Endothelial cell of umbilical vein (primary cell): ENCODE measurements around the gene SEPTIN3. TPM values are rescaled to one million over a fixed set of nuclear protein-coding genes. Genes with fewer than 3 reads are reported as not detected.
A peak's percentile ranks its signal among the peaks of the same experiment; 100 is the strongest.

Experiments
- BruUV-seq: library from RNA; stranded (reverse); fragments of 400-500 nt; replicated peaks from 2 replicates; lab custom pipeline; 2021; lab: Mats Ljungman, UMichigan
- CTCF ChIA-PET: fragments of 300-600, 350-600 bp; sonication (Branson Sonifier 250); formaldehyde crosslinking; loops from one replicate; lab custom pipeline; 2021; ENCODE audit warnings: antibody characterized with exemption, inconsistent platforms; lab: Charles Lee
- POLR2A ChIA-PET: fragments of 300-600, 350-600 bp; sonication (Branson Sonifier 250); formaldehyde crosslinking; loops from one replicate; lab custom pipeline; 2021; ENCODE audit warnings: antibody characterized with exemption, inconsistent platforms; lab: Charles Lee
- DNase-seq: peaks from one replicate; pipeline ENCODE4 v3.0.0-alpha.2; 2011; ENCODE audit warnings: low read depth, low spot score
- FAIRE-seq: peaks from 2 replicates; lab custom pipeline; 2011; peaks lifted over from hg19 to GRCh38; lab: Jason Lieb, UNC
- H2AFZ ChIP-seq: 2 replicates; pipeline ENCODE4 v1.6.0; 2012; ENCODE audit warnings: low read depth, low read length, control low read depth, inconsistent platforms
- H3K27ac ChIP-seq: 2 replicates; pipeline ENCODE4 v1.5.1; 2011; ENCODE audit warnings: low read depth, mild to moderate bottlenecking, control low read depth, low read length, moderate library complexity; ENCODE audit not compliant: insufficient read depth
- H3K27me3 ChIP-seq, 2 experiments: 2 replicates each; pipeline versions ENCODE4 v1.6.0 to v1.6.1; 2011; ENCODE audit warnings: low read length in 2 of 2, mixed read lengths in 1 of 2; ENCODE audit not compliant: control insufficient read depth in 2 of 2, insufficient read depth in 2 of 2
- H3K36me3 ChIP-seq, 2 experiments: 2 replicates in 1 of 2; 3 replicates in 1 of 2; pipeline ENCODE4 v1.5.1; 2011; ENCODE audit warnings: low read length in 2 of 2, mild to moderate bottlenecking in 1 of 2, moderate library complexity in 1 of 2; ENCODE audit not compliant: control insufficient read depth in 2 of 2, insufficient read depth in 2 of 2; ENCODE audit errors: extremely low read depth in 1 of 2
- H3K4me1 ChIP-seq: 3 replicates; pipeline ENCODE4 v1.5.1; 2011; ENCODE audit warnings: mild to moderate bottlenecking, low read length; ENCODE audit not compliant: control insufficient read depth, insufficient read depth; ENCODE audit errors: extremely low read depth
- H3K4me2 ChIP-seq: 2 replicates; pipeline ENCODE4 v1.6.1; 2011; ENCODE audit warnings: low read length, control low read depth, mixed read lengths; ENCODE audit not compliant: insufficient read depth
- H3K4me3 ChIP-seq, 3 experiments: fragments of 200-600 bp in 1 of 3; sonication (generic), shearing (Covaris generic) in 1 of 3; replicated peaks in 1 of 3; 2 replicates each; pipeline ENCODE4 v1.5.1; 2011 to 2016; ENCODE audit warnings: control low read depth in 3 of 3, low read length in 3 of 3, mild to moderate bottlenecking in 2 of 3, inconsistent platforms in 1 of 3, low read depth in 1 of 3, moderate library complexity in 1 of 3; ENCODE audit not compliant: insufficient read depth in 1 of 3
- H3K79me2 ChIP-seq: 2 replicates; pipeline ENCODE4 v1.6.0; 2012; ENCODE audit warnings: low read length, inconsistent platforms; ENCODE audit not compliant: control insufficient read depth, insufficient read depth
- H3K9ac ChIP-seq: replicated peaks from 2 replicates; pipeline ENCODE3; 2011; ENCODE audit warnings: low read length, control low read depth; ENCODE audit not compliant: insufficient read depth; ENCODE audit errors: extremely low read depth
- H3K9me1 ChIP-seq: replicated peaks from 3 replicates; pipeline ENCODE4 v1.6.0; 2011; ENCODE audit warnings: mild to moderate bottlenecking, low read length; ENCODE audit not compliant: control insufficient read depth, insufficient read depth; ENCODE audit errors: extremely low read depth
- H3K9me3 ChIP-seq: replicated peaks from 2 replicates; pipeline ENCODE4 v1.5.1; 2012; ENCODE audit warnings: low read length, inconsistent platforms; ENCODE audit not compliant: control insufficient read depth, insufficient read depth
- H4K20me1 ChIP-seq: replicated peaks from 2 replicates; pipeline ENCODE3; 2011; ENCODE audit warnings: mild to moderate bottlenecking, low read length; ENCODE audit not compliant: control insufficient read depth, insufficient read depth; ENCODE audit errors: extremely low read depth
- EZH2 ChIP-seq: IDR thresholded peaks from 2 replicates; pipeline ENCODE4 v1.6.1; 2012; ENCODE audit warnings: borderline replicate concordance, low read depth, mild to moderate bottlenecking, moderate library complexity, low read length, inconsistent platforms; ENCODE audit not compliant: severe bottlenecking
- JUN ChIP-seq: IDR thresholded peaks from 2 replicates; pipeline ENCODE4 v1.6.1; 2011; ENCODE audit warnings: borderline replicate concordance, low read depth; ENCODE audit not compliant: insufficient read length, insufficient read depth
- POLR2AphosphoS5 ChIP-seq: IDR thresholded peaks from 2 replicates; pipeline ENCODE4 v1.6.1; 2012; ENCODE audit warnings: low read depth, mild to moderate bottlenecking, control low read depth, low read length, moderate library complexity; ENCODE audit not compliant: insufficient read depth
- dilution Hi-C: fragments of 300-500 bp; cut with MboI; formaldehyde crosslinking; loops from one replicate; pipeline ENCODE4 v1.15.0; 2019; ENCODE audit warnings: low sequenced_read_pairs; ENCODE audit not compliant: extremely low pct_ligation_motif_present
- intact Hi-C: fragments of 100-400 bp; cut with micrococcal nuclease; formaldehyde crosslinking; loops from one replicate; pipeline ENCODE4 v1.10.0; 2022
- polyA plus RNA-seq, 4 experiments: library from polyadenylated mRNA; depleted of rRNA in 3 of 4; stranded (reverse) in 3 of 4; unstranded in 1 of 4; fragments of >200 nt; gene quantifications; 2 replicates each; pipeline versions ENCODE4 v1.2.1 to v1.2.3, GENCODE V29; 2011 to 2012; ENCODE audit warnings: missing spikeins in 1 of 4
- total RNA-seq: library from RNA; stranded (reverse); gene quantifications from 2 replicates; pipeline ENCODE4 v1.2.3, GENCODE V29; 2021
- TF ChIP-seq, protein P1 (sequence below): IDR thresholded peaks from 2 replicates; pipeline ENCODE4 v1.6.1; 2011; ENCODE audit not compliant: insufficient read depth, insufficient read length
- TF ChIP-seq, protein P2 (sequence below), 2 donors: IDR thresholded peaks; 1 replicate in 1 of 2; 2 replicates in 1 of 2; pipeline ENCODE4 v1.5.1; 2011; ENCODE audit warnings: low read length in 2 of 2, mild to moderate bottlenecking in 2 of 2, moderate library complexity in 2 of 2, control low read depth in 1 of 2, inconsistent platforms in 1 of 2, low read depth in 1 of 2; ENCODE audit not compliant: insufficient read depth in 1 of 2; ENCODE audit errors: extremely low read depth in 1 of 2

SEPTIN3 gene
- total and polyA plus RNA-seq, 2 donors (not counting 3 experiments of a cell fraction or from before 2014, with no cell fraction given), result 0.08 to 0.18 TPM

GRCh38 chr22:41966607-41967240, 2.5 kb upstream of the SEPTIN3 start:
- no peak overlapping the region for H3K4me2 ChIP-seq
- no peaks in the 10 kb centered on the region for H3K9me1 ChIP-seq
- ChIA-PET POLR2A (no interaction called here), CTCF (interaction anchor here (0.7 to 5.7 kb wide), 15 partner anchors 11 to 507 kb away, joined by 3 to 83 read pairs (median 4); partner anchors contain the start of genes NAGA and NDUFA6)
- peak; percentile 72 for DNase-seq
- dilution Hi-C loops, result no loop called here
- intact Hi-C loops, result loop anchor here (1.0 to 2.0 kb wide), 4 partner anchors 104 to 471 kb away; partner anchors contain the start of genes NAGA and NDUFA6
- no peak overlapping the region for H3K4me3 ChIP-seq
- H4K20me1 ChIP-seq, result no peaks in the 10 kb centered on the region
- TF ChIP-seq, protein P1, sequence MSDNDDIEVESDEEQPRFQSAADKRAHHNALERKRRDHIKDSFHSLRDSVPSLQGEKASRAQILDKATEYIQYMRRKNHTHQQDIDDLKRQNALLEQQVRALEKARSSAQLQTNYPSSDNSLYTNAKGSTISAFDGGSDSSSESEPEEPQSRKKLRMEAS, result no peak
- TF ChIP-seq, protein P2, sequence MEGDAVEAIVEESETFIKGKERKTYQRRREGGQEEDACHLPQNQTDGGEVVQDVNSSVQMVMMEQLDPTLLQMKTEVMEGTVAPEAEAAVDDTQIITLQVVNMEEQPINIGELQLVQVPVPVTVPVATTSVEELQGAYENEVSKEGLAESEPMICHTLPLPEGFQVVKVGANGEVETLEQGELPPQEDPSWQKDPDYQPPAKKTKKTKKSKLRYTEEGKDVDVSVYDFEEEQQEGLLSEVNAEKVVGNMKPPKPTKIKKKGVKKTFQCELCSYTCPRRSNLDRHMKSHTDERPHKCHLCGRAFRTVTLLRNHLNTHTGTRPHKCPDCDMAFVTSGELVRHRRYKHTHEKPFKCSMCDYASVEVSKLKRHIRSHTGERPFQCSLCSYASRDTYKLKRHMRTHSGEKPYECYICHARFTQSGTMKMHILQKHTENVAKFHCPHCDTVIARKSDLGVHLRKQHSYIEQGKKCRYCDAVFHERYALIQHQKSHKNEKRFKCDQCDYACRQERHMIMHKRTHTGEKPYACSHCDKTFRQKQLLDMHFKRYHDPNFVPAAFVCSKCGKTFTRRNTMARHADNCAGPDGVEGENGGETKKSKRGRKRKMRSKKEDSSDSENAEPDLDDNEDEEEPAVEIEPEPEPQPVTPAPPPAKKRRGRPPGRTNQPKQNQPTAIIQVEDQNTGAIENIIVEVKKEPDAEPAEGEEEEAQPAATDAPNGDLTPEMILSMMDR (IDR thresholded peaks at IDR 0.05; ENCODE audit: extremely low read depth in 1 of 2, insufficient read depth in 1 of 2, low read depth in 1 of 2, low read length in 2 of 2), result peak; percentile 34 to 48
- TF ChIP-seq EZH2 (no peak), JUN (no peak), POLR2AphosphoS5 (no peak)
- no TSS peak for BruUV-seq
- H3K79me2 ChIP-seq, result no peaks in the 10 kb centered on the region
- H2AFZ ChIP-seq, result no peak overlapping the region
- H3K9ac ChIP-seq, result no peak overlapping the region
- H3K27me3 ChIP-seq, result no peaks in the 10 kb centered on the region
- H3K9me3 ChIP-seq, result no peaks in the 10 kb centered on the region
- no peaks in the 10 kb centered on the region for H3K36me3 ChIP-seq
- no peak overlapping the region for H3K27ac ChIP-seq
- peaks cover 4% of the 10 kb centered on the region for H3K4me1 ChIP-seq
- peak; percentile 81 for FAIRE-seq
